Gastrocnemius medialis (tissue), 4 donors: ENCODE data around the gene SHANK1. TPM values are rescaled to one million over a fixed set of nuclear protein-coding genes. Genes with fewer than 3 reads are reported as not detected.

Experiments used
- ATAC-seq, 2 donors: fragments of 150-250 bp; one replicate each; pipeline ENCODE4 v1.9.1; 2016
- DNase-seq, 2 donors: peaks; one replicate each; pipeline ENCODE4 v3.0.0-alpha.2; 2019
- H3K27ac ChIP-seq, 4 donors: fragments of 200-600 bp; sonication (generic); 1 replicate in 1 of 4; 2 replicates in 3 of 4; pipeline ENCODE4 v1.5.1; 2016 to 2018; ENCODE audit warnings: mild to moderate bottlenecking in 2 of 4, moderate library complexity in 1 of 4
- H3K27me3 ChIP-seq, 3 donors: fragments of 200-600 bp; sonication (generic) in 2 of 3; 1 replicate in 1 of 3; 2 replicates in 2 of 3; pipeline versions ENCODE4 v1.5.1 to v1.6.0; 2016 to 2019; ENCODE audit warnings: mild to moderate bottlenecking in 1 of 3, moderate library complexity in 1 of 3
- H3K36me3 ChIP-seq, 2 donors: fragments of 200-600 bp; sonication (generic) in 1 of 2; one replicate each; pipeline ENCODE4 v1.5.1; 2017 to 2018
- H3K4me1 ChIP-seq, 2 donors: fragments of 200-600 bp; sonication (generic) in 1 of 2; one replicate each; pipeline ENCODE4 v1.5.1; 2016 to 2017; ENCODE audit warnings: mild to moderate bottlenecking in 2 of 2
- H3K4me3 ChIP-seq, 4 donors: fragments of 200-600 bp; sonication (generic) in 3 of 4; 1 replicate in 1 of 4; 2 replicates in 3 of 4; pipeline ENCODE4 v1.5.1; 2016 to 2019; ENCODE audit warnings: mild to moderate bottlenecking in 2 of 4
- H3K9me3 ChIP-seq, 3 donors: fragments of 200-600 bp; sonication (generic) in 2 of 3; 1 replicate in 1 of 3; 2 replicates in 2 of 3; pipeline ENCODE4 v1.5.1; 2016 to 2019
- POLR2A ChIP-seq, 2 donors: fragments of 450-650 bp; IDR thresholded peaks; one replicate each; pipeline ENCODE4 v1.6.1; 2017; ENCODE audit warnings: antibody characterized with exemption in 2 of 2, mild to moderate bottlenecking in 2 of 2, moderate library complexity in 2 of 2
- in situ Hi-C, 4 donors: fragments of 200-750 bp; cut with MboI; loops; one replicate each; pipeline versions ENCODE4 v1.15.0 to v1.8.0; 2017; ENCODE audit warnings: low sequenced_read_pairs in 4 of 4
- intact Hi-C: fragments of 100-400 bp; cut with DNase I; formaldehyde crosslinking; loops from one replicate; pipeline ENCODE4 v1.15.1; 2023; ENCODE audit warnings: low total_unique reads
- total RNA-seq, 4 donors: library from RNA; depleted of rRNA; stranded (reverse); fragments of >200 nt; gene quantifications; one replicate each; pipeline versions ENCODE4 v1.1.0 to v1.2.3, GENCODE V29; 2016
- TF ChIP-seq, protein P1 (sequence below), 5 experiments: fragments of 450-650 bp in 3 of 5; fragments of 200-600 bp in 2 of 5; sonication (generic) in 2 of 5; IDR thresholded peaks in 4 of 5; conservative IDR thresholded peaks in 1 of 5; 1 replicate in 4 of 5; 2 replicates in 1 of 5; pipeline ENCODE4 v1.5.1; 2016 to 2019; ENCODE audit warnings: antibody characterized with exemption in 5 of 5, mild to moderate bottlenecking in 3 of 5, moderate library complexity in 3 of 5

The SHANK1 gene
- total RNA-seq, 4 donors from 2014 or later, result 0.68 TPM; not detected in 3

DNA sequence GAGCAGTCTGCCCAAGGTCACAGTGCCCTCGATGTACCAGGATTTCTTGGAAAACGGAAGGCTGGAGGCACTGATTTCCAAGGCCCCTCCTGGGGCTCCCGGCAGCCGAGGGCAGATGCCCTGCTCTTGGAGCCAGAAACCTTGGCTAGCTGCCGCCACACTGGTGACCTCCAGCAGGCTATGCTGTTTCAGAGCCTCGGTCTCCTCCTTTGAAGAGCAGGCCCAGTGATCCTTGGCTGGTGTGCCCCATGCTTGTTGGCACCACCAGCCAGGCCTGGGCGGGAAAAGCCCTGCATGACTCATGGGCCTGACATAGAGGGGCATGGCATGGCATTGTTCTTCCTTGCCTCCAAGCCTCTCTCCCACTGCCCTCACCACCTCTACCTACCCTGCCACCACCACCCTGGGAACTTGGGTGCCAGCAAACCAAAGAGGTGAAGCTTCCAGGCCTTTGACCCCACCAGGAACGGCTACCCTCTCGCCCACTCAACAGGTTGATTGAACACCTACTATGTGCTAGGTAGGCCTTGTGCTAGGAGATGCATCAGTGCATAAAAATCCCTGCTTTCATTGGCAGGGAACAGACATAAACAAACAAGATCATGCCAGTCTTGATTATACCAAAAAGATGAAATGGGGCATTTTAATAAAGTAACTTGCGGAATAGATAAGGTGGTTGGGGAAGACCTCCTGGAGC is 2.0 kb upstream of the SHANK1 start:
- no peak for ATAC-seq
- no peak for TF ChIP-seq POLR2A (IDR thresholded peaks at IDR 0.05)
- TF ChIP-seq, protein P1, sequence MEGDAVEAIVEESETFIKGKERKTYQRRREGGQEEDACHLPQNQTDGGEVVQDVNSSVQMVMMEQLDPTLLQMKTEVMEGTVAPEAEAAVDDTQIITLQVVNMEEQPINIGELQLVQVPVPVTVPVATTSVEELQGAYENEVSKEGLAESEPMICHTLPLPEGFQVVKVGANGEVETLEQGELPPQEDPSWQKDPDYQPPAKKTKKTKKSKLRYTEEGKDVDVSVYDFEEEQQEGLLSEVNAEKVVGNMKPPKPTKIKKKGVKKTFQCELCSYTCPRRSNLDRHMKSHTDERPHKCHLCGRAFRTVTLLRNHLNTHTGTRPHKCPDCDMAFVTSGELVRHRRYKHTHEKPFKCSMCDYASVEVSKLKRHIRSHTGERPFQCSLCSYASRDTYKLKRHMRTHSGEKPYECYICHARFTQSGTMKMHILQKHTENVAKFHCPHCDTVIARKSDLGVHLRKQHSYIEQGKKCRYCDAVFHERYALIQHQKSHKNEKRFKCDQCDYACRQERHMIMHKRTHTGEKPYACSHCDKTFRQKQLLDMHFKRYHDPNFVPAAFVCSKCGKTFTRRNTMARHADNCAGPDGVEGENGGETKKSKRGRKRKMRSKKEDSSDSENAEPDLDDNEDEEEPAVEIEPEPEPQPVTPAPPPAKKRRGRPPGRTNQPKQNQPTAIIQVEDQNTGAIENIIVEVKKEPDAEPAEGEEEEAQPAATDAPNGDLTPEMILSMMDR (IDR thresholded peaks at IDR 0.05 in 4 of 5, conservative IDR thresholded peaks at IDR 0.05 in 1 of 5), result no peak
- intact Hi-C loops (no loop called here), in situ Hi-C loops (no loop called here)
- Histone ChIP-seq H3K36me3 (no peaks in the 10 kb centered on the region), H3K9me3 (no peaks in the 10 kb centered on the region), H3K27ac (no peak overlapping the region), H3K4me3 (no peak overlapping the region), H3K4me1 (peaks cover 0 to 17% of the 10 kb centered on the region in 2 donors), H3K27me3 (peaks cover 26 to 72% (median 59%) of the 10 kb centered on the region in 3 donors)
- no peak for DNase-seq

DNA sequence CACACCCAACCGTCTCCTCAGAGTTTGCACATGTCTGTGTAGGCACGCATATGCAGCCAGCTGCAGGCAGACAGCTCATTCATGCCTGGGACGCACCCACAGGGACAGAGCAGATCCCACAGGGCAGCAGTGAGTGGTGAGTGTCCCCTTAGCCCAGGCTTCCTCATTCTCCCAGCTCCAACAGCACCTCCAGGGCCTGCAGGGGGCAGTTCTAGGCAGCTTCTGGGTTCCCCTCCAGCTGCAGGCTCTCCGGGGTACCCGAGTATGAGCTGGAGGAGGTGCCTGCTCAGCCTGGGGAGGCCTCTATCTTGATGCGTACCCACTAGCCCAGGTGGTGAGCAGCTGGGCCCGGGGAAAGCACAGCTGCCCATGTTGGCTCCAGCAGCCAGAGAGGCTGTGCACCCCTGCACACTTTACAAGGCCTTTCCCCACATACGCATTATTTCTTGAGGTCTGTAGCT is 1.3 kb upstream of the SHANK1 start:
- TF ChIP-seq, protein P1 (IDR thresholded peaks at IDR 0.05 in 4 of 5, conservative IDR thresholded peaks at IDR 0.05 in 1 of 5), result no peak
- no peak for TF ChIP-seq POLR2A (IDR thresholded peaks at IDR 0.05)
- Histone ChIP-seq H3K36me3 (no peaks in the 10 kb centered on the region), H3K27ac (no peak overlapping the region), H3K4me1 (peaks cover 0 to 17% of the 10 kb centered on the region in 2 donors), H3K27me3 (peaks cover 20 to 67% (median 52%) of the 10 kb centered on the region in 3 donors), H3K9me3 (no peaks in the 10 kb centered on the region), H3K4me3 (no peak overlapping the region)
- intact Hi-C loops (no loop called here), in situ Hi-C loops (no loop called here)
- DNase-seq (no peak), ATAC-seq (no peak)

DNA sequence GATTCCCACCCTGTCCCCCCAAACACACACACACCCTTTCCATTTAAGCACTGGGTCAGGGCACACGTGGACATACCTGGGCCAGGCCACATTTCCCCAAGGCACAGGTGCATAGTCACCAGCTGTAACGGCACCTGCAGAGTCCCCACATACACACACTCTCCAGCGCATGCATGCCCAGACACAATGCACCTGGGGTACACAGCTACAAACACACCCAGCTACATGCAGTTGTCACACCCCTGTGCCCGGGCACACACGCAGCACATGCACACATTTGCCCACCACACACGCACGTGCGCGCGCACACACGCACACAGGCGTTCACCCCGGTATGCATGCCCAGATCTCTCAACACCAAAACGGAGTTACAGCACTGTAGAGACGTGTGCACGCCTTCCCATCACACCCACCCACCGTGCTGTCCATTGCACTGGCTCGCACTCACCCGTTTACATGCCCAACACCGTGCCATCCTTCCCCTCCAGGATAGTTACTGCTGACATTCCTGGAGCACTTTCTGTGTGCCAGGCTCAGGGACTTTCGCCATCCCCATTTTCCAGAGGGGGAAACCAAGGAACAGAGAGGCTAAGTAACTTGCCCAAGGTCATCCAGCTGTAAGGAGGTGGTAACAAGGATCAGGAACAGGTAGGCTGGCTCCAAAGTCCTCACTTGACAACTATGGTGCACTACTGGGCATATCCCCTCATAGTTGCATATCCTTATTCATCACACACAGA is 749 bp upstream of the SHANK1 start:
- H3K4me1 ChIP-seq, result peaks cover 0 to 17% of the 10 kb centered on the region in 2 donors
- in situ Hi-C loops, result no loop called here
- intact Hi-C loops, result no loop called here

DNA sequence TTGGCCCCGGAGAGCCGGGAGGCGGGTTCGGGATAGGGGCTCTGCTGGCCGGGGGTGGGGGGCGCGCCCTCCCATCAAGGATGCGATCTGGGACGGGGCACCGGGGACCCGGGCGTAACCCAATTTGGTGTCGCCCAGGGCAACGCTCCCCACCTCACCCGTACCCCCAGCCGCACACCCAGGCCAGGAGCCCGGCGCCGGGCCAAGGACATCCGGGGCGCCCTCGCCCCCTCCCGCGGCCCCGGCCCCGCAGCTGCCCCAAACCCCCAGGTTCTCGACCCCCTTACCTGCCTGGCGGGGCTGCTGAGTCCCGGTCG is 525 bp downstream of the SHANK1 start:
- intact Hi-C loops, result no loop called here
- Histone ChIP-seq H3K4me3 (peak overlapping the region; percentile 24 to 35 (median 28)), H3K27me3 (peaks cover 10 to 49% (median 42%) of the 10 kb centered on the region in 3 donors), H3K27ac (no peak overlapping the region), H3K9me3 (no peaks in the 10 kb centered on the region), H3K4me1 (peaks cover 0 to 15% of the 10 kb centered on the region in 2 donors), H3K36me3 (no peaks in the 10 kb centered on the region)
- DNase-seq (no peak), ATAC-seq (no peak)
- in situ Hi-C loops, result no loop called here
- TF ChIP-seq, protein P1 (IDR thresholded peaks at IDR 0.05 in 4 of 5, conservative IDR thresholded peaks at IDR 0.05 in 1 of 5), result no peak
- no peak for TF ChIP-seq POLR2A (IDR thresholded peaks at IDR 0.05)

More for the DNA sequence above, 749 bp upstream of the SHANK1 start:
- Histone ChIP-seq H3K36me3 (no peaks in the 10 kb centered on the region), H3K4me3 (no peak overlapping the region), H3K27me3 (peaks cover 15 to 61% (median 48%) of the 10 kb centered on the region in 3 donors), H3K27ac (no peak overlapping the region), H3K9me3 (no peaks in the 10 kb centered on the region)
- ATAC-seq (no peak), DNase-seq (no peak)
- TF ChIP-seq POLR2A (IDR thresholded peaks at IDR 0.05), result no peak
- TF ChIP-seq, protein P1 (IDR thresholded peaks at IDR 0.05 in 4 of 5, conservative IDR thresholded peaks at IDR 0.05 in 1 of 5), result no peak
